ENCODE results near the gene STK32B. TPM values are rescaled to one million over a fixed set of nuclear protein-coding genes. Genes with fewer than 3 reads are reported as not detected.

Gene STK32B
- polyA plus RNA-seq, 1 experiment = 4.3 TPM

GRCh38 chr4:5128569-5128968 lies 77.3 kb downstream of the STK32B start:
- Histone ChIP-seq H3K27ac (ENCODE audit: low read depth, low read length) (no peak overlapping the region), H3K27me3 (ENCODE audit: control insufficient read depth, insufficient read depth, low read length) (no peaks in the 10 kb centered on the region), H3K4me3 (ENCODE audit: low read depth, low read length) (no peak overlapping the region), H3K9me3 (ENCODE audit: control insufficient read depth, insufficient read depth, low read length) (no peaks in the 10 kb centered on the region; the same call in 1 of the 2 replicates)
- DNase-seq (ENCODE audit: low read depth, low spot score) = no peak
- ChIA-PET POLR2A (no interaction called here), CTCF (no interaction called here)
- TF ChIP-seq CTCF (IDR thresholded peaks at IDR 0.05; ENCODE audit: low read depth, low read length) = no peak

- H3K27ac ChIP-seq (ENCODE audit: low read depth, low read length) = no peak overlapping the region
- no peak overlapping the region for H3K4me3 ChIP-seq (ENCODE audit: low read depth, low read length)
- no peak for TF ChIP-seq CTCF (IDR thresholded peaks at IDR 0.05; ENCODE audit: low read depth, low read length)
- no peak for DNase-seq (ENCODE audit: low read depth, low spot score)
- peaks cover 3% of the 10 kb centered on the region for H3K27me3 ChIP-seq (ENCODE audit: control insufficient read depth, insufficient read depth, low read length)
- no peaks in the 10 kb centered on the region for H3K9me3 ChIP-seq (ENCODE audit: control insufficient read depth, insufficient read depth, low read length)
- ChIA-PET CTCF (no interaction called here), POLR2A (no interaction called here)
Measured at GRCh38 chr4:5133201-5133600, 81.9 kb downstream of the STK32B start.

GRCh38 chr4:5133933-5134594 lies 82.8 kb downstream of the STK32B start:
- TF ChIP-seq CTCF (IDR thresholded peaks at IDR 0.05; ENCODE audit: low read depth, low read length) = no peak
- ChIA-PET CTCF (no interaction called here), POLR2A (no interaction called here)
- H3K4me3 ChIP-seq (ENCODE audit: low read depth, low read length) = no peak overlapping the region
- H3K27me3 ChIP-seq (ENCODE audit: control insufficient read depth, insufficient read depth, low read length) = peaks cover 3% of the 10 kb centered on the region
- DNase-seq (ENCODE audit: low read depth, low spot score) = no peak
- H3K9me3 ChIP-seq (ENCODE audit: control insufficient read depth, insufficient read depth, low read length) = no peaks in the 10 kb centered on the region
- H3K27ac ChIP-seq (ENCODE audit: low read depth, low read length) = no peak overlapping the region

- no peak for DNase-seq (ENCODE audit: low read depth, low spot score)
- POLR2A ChIA-PET = no interaction called here
- Histone ChIP-seq H3K27me3 (ENCODE audit: control insufficient read depth, insufficient read depth, low read length) (peaks cover 3% of the 10 kb centered on the region), H3K27ac (ENCODE audit: low read depth, low read length) (no peak overlapping the region), H3K9me3 (ENCODE audit: control insufficient read depth, insufficient read depth, low read length) (no peaks in the 10 kb centered on the region), H3K4me3 (ENCODE audit: low read depth, low read length) (no peak overlapping the region)
- CTCF ChIA-PET = no interaction called here
- no peak for TF ChIP-seq CTCF (IDR thresholded peaks at IDR 0.05; ENCODE audit: low read depth, low read length)
Measured at GRCh38 chr4:5134620-5135019, 83.3 kb downstream of the STK32B start.

- POLR2A ChIA-PET = no interaction called here
- CTCF ChIA-PET = no interaction called here
- no peaks in the 10 kb centered on the region for H3K9me3 ChIP-seq (ENCODE audit: control insufficient read depth, insufficient read depth, low read length)
- DNase-seq (ENCODE audit: low read depth, low spot score) = no peak
- peaks cover 3% of the 10 kb centered on the region for H3K27me3 ChIP-seq (ENCODE audit: control insufficient read depth, insufficient read depth, low read length)
- H3K27ac ChIP-seq (ENCODE audit: low read depth, low read length) = no peak overlapping the region
- no peak for TF ChIP-seq CTCF (IDR thresholded peaks at IDR 0.05; ENCODE audit: low read depth, low read length)
- H3K4me3 ChIP-seq (ENCODE audit: low read depth, low read length) = no peak overlapping the region
Measured at GRCh38 chr4:5137226-5137625, 85.9 kb downstream of the STK32B start.

Data from AG04450 (cell line).